Activated CD4-positive, alpha-beta T cell treated with anti-CD3 and anti-CD28 coated beads for 1 hour (primary cell): Measurements from ENCODE around the gene SYT9.

Source experiments
- DNase-seq: peaks from one replicate; pipeline ENCODE4 v3.0.0-alpha.2; 2020

SYT9 gene

GRCh38 chr11:7251836-7252682, at the start of gene SYT9:
Gene SYT9, plus strand, starts transcription at chr11:7251904. Its CDS starts 283 bp downstream, at chr11:7252187.
- no peak for DNase-seq

- no peak for DNase-seq
Measured at GRCh38 chr11:7202412-7202811, 49.3 kb upstream of the SYT9 start.

- no peak for DNase-seq
Measured at GRCh38 chr11:7204778-7205177, 46.9 kb upstream of the SYT9 start.

- no peak for DNase-seq
Measured at GRCh38 chr11:7208391-7208790, 43.3 kb upstream of the SYT9 start.

GRCh38 chr11:7219491-7219890, 32.2 kb upstream of the SYT9 start:
- DNase-seq, result no peak

GRCh38 chr11:7220636-7221035, 31.1 kb upstream of the SYT9 start:
- no peak for DNase-seq

GRCh38 chr11:7222619-7223018, 29.1 kb upstream of the SYT9 start:
- DNase-seq, result no peak

GRCh38 chr11:7239877-7240276, 11.8 kb upstream of the SYT9 start:
- DNase-seq, result no peak

GRCh38 chr11:7245341-7245740, 6.4 kb upstream of the SYT9 start:
- no peak for DNase-seq

GRCh38 chr11:7246179-7246578, 5.5 kb upstream of the SYT9 start:
- no peak for DNase-seq

GRCh38 chr11:7250166-7250565, 1.5 kb upstream of the SYT9 start:
- DNase-seq, result no peak

- DNase-seq, result no peak
Measured at GRCh38 chr11:7251487-7251835, 243 bp upstream of the SYT9 start.

GRCh38 chr11:7252683-7253213, 1.0 kb downstream of the SYT9 start:
- no peak for DNase-seq

- no peak for DNase-seq
Measured at GRCh38 chr11:7253800-7254199, 2.1 kb downstream of the SYT9 start.

GRCh38 chr11:7254731-7255291, 3.1 kb downstream of the SYT9 start:
- DNase-seq, result no peak

GRCh38 chr11:7256943-7257342, 5.2 kb downstream of the SYT9 start:
- no peak for DNase-seq

- DNase-seq, result no peak
Measured at GRCh38 chr11:7257724-7258123, 6.0 kb downstream of the SYT9 start.

- no peak for DNase-seq
Measured at GRCh38 chr11:7261578-7261977, 9.9 kb downstream of the SYT9 start.

- DNase-seq, result no peak
Measured at GRCh38 chr11:7262672-7263071, 11.0 kb downstream of the SYT9 start.

- no peak for DNase-seq
Measured at GRCh38 chr11:7263842-7264241, 12.1 kb downstream of the SYT9 start.

- no peak for DNase-seq
Measured at GRCh38 chr11:7268758-7269157, 17.1 kb downstream of the SYT9 start.

GRCh38 chr11:7270233-7270865, 18.6 kb downstream of the SYT9 start:
- DNase-seq, result no peak

- no peak for DNase-seq
Measured at GRCh38 chr11:7272373-7272772, 20.7 kb downstream of the SYT9 start.

- DNase-seq, result no peak
Measured at GRCh38 chr11:7275133-7275532, 23.4 kb downstream of the SYT9 start.
